B cell (primary cell): ENCODE measurements around the gene LCE2B. TPM values are rescaled to one million over a fixed set of nuclear protein-coding genes. Genes with fewer than 3 reads are reported as not detected.

Experiments used
- ATAC-seq: fragments of 200-7000 bp; cut with Tn5 transposase; one replicate; pipeline ENCODE4 v1.10.0; 2021; ENCODE audit warnings: low read depth, mild to moderate bottlenecking, moderate number of reproducible peaks, moderate library complexity
- CTCF ChIA-PET: fragments of 350-600 bp; sonication (Branson Sonifier 250); formaldehyde crosslinking; loops from one replicate; lab custom pipeline; 2021; ENCODE audit warnings: antibody characterized with exemption, inconsistent platforms; lab: Charles Lee
- POLR2A ChIA-PET: fragments of 350-600 bp; sonication (Branson Sonifier 250); formaldehyde crosslinking; loops from one replicate; lab custom pipeline; 2021; ENCODE audit warnings: antibody characterized with exemption; lab: Charles Lee
- DNase-seq: peaks from one replicate; pipeline ENCODE4 v3.0.0; 2013
- H2AFZ ChIP-seq: 2 replicates; pipeline ENCODE4 v1.6.1; 2012; ENCODE audit warnings: mild to moderate bottlenecking, low read depth, low read length; ENCODE audit not compliant: insufficient read depth, poor library complexity, severe bottlenecking
- H3K27ac ChIP-seq, 2 donors: 1 replicate in 1 of 2; 2 replicates in 1 of 2; pipeline ENCODE4 v1.5.1; 2012 to 2013; ENCODE audit warnings: low read length in 2 of 2, mild to moderate bottlenecking in 2 of 2, moderate library complexity in 1 of 2
- H3K27me3 ChIP-seq, 4 experiments: fragments of 200-600 bp in 1 of 4; sonication (generic) in 1 of 4; replicated peaks in 1 of 4; 1 replicate in 2 of 4; 2 replicates in 2 of 4; pipeline versions ENCODE4 v1.6.1 to v1.7.0; 2013 to 2016; ENCODE audit warnings: low read length in 3 of 4, mild to moderate bottlenecking in 2 of 4, mixed read lengths in 1 of 4, moderate library complexity in 1 of 4; ENCODE audit not compliant: insufficient read depth in 4 of 4, control insufficient read depth in 3 of 4; ENCODE audit errors: control extremely low read depth in 1 of 4
- H3K36me3 ChIP-seq, 2 experiments: replicated peaks in 1 of 2; 1 replicate in 1 of 2; 2 replicates in 1 of 2; pipeline versions ENCODE4 v1.6.1 to v1.7.1; 2013; ENCODE audit warnings: low read length in 1 of 2; ENCODE audit not compliant: insufficient read depth in 2 of 2, control insufficient read depth in 1 of 2; ENCODE audit errors: control extremely low read depth in 1 of 2, extremely low read depth in 1 of 2
- H3K4me1 ChIP-seq, 2 donors: fragments of 200-600 bp in 1 of 2; sonication (generic) in 1 of 2; 1 replicate in 1 of 2; 2 replicates in 1 of 2; pipeline versions ENCODE4 v1.5.1 to v1.6.1; 2013 to 2017; ENCODE audit warnings: low read length in 2 of 2; ENCODE audit not compliant: control insufficient read depth in 2 of 2, insufficient read depth in 2 of 2
- H3K4me2 ChIP-seq: replicated peaks from 2 replicates; pipeline ENCODE3; 2012; ENCODE audit warnings: mild to moderate bottlenecking, low read depth, low read length; ENCODE audit not compliant: poor library complexity, severe bottlenecking
- H3K4me3 ChIP-seq, 5 experiments: fragments of 200-600 bp in 1 of 5; sonication (generic) in 1 of 5; 1 replicate in 3 of 5; 2 replicates in 2 of 5; pipeline versions ENCODE4 v1.5.1 to v1.7.0; 2011 to 2016; ENCODE audit warnings: low read length in 4 of 5, mild to moderate bottlenecking in 4 of 5, low read depth in 2 of 5, control low read depth in 1 of 5, moderate library complexity in 1 of 5; ENCODE audit not compliant: insufficient read depth in 1 of 5; ENCODE audit errors: control extremely low read depth in 1 of 5, extremely low read depth in 1 of 5
- H3K79me2 ChIP-seq: fragments of 200-600 bp; sonication (generic); one replicate; pipeline ENCODE4 v1.6.0; 2016; ENCODE audit warnings: low read length; ENCODE audit not compliant: control insufficient read depth, insufficient read depth
- H3K9ac ChIP-seq: fragments of 200-600 bp; sonication (generic); 2 replicates; pipeline ENCODE4 v1.6.1; 2017; ENCODE audit warnings: mild to moderate bottlenecking, low read length, moderate library complexity
- H3K9me3 ChIP-seq, 3 donors: one replicate each; pipeline versions ENCODE4 v1.6.1 to v1.7.1; 2013; ENCODE audit warnings: low read length in 2 of 3; ENCODE audit not compliant: control insufficient read depth in 2 of 3, insufficient read depth in 1 of 3; ENCODE audit errors: control extremely low read depth in 1 of 3
- H4K20me1 ChIP-seq: 2 replicates; pipeline ENCODE4 v1.6.0; 2012; ENCODE audit warnings: mild to moderate bottlenecking, low read length; ENCODE audit not compliant: insufficient read depth, control insufficient read depth, poor library complexity, severe bottlenecking
- H3K27ac Mint-ChIP-seq: one replicate; pipeline ENCODE4 v1.8.0; 2021; ENCODE audit warnings: mixed read lengths
- H3K27me3 Mint-ChIP-seq: one replicate; pipeline ENCODE4 v1.8.0; 2021; ENCODE audit warnings: mixed read lengths
- H3K4me1 Mint-ChIP-seq: one replicate; pipeline ENCODE4 v1.8.0; 2021; ENCODE audit warnings: mixed read lengths
- H3K4me3 Mint-ChIP-seq: one replicate; pipeline ENCODE4 v1.8.0; 2021; ENCODE audit warnings: mixed read lengths
- H3K9me3 Mint-ChIP-seq: one replicate; pipeline ENCODE4 v1.8.0; 2022; ENCODE audit warnings: mixed read lengths; ENCODE audit not compliant: insufficient read depth
- EZH2 ChIP-seq: IDR thresholded peaks from 2 replicates; pipeline ENCODE4 v1.6.1; 2012; ENCODE audit warnings: borderline replicate concordance, low read depth, mild to moderate bottlenecking, moderate library complexity, low read length; ENCODE audit not compliant: insufficient read depth, poor library complexity, severe bottlenecking
- WGBS: methylation state at CpG from one replicate; pipeline ENCODE4 v1.1.5; 2013; ENCODE audit warnings: missing lambda C conversion rate; ENCODE audit not compliant: insufficient coverage; 5-methylcytosine and 5-hydroxymethylcytosine counted together
- intact Hi-C: fragments of 100-400 bp; cut with micrococcal nuclease; formaldehyde crosslinking; loops from one replicate; pipeline ENCODE4 v1.10.0; 2022
- polyA plus RNA-seq: library from polyadenylated mRNA; depleted of rRNA; stranded (reverse); fragments of >200 nt; gene quantifications from 2 replicates; pipeline ENCODE4 v1.2.3, GENCODE V29; 2012
- total RNA-seq, 2 donors: library from RNA; stranded (reverse); fragments of 120-200 nt in 1 of 2; gene quantifications; 1 replicate in 1 of 2; 2 replicates in 1 of 2; pipeline versions ENCODE4 v1.2.3 to v1.2.4, GENCODE V29; 2013 to 2022
- TF ChIP-seq, protein P1 (sequence below): fragments of 200-600 bp; IDR thresholded peaks from one replicate; pipeline ENCODE4 v1.8.0; 2022; ENCODE audit warnings: antibody characterized with exemption, mild to moderate bottlenecking

The LCE2B gene
- total and polyA plus RNA-seq, 2 donors (not counting 1 experiment from before 2014, with no cell fraction given) = not detected

- H3K4me3 ChIP-seq = no peak overlapping the region
- no peaks in the 10 kb centered on the region for H3K79me2 ChIP-seq
- intact Hi-C loops = no loop called here
- Mint-ChIP-seq H3K27ac (no peak overlapping the region), H3K4me1 (no peaks in the 10 kb centered on the region), H3K4me3 (no peak overlapping the region), H3K9me3 (no peaks in the 10 kb centered on the region), H3K27me3 (peaks cover 17% of the 10 kb centered on the region)
- ATAC-seq (no peak), DNase-seq (no peak)
- peaks cover 0 to 2% (median 0%) of the 10 kb centered on the region in 4 experiments for H3K27me3 ChIP-seq
- H3K9me3 ChIP-seq = no peaks in the 10 kb centered on the region
- no peak overlapping the region for H3K4me2 ChIP-seq
- no peak overlapping the region for H3K9ac ChIP-seq
- ChIA-PET CTCF (no interaction called here), POLR2A (no interaction called here)
- no peaks in the 10 kb centered on the region for H4K20me1 ChIP-seq
- no peak overlapping the region for H3K27ac ChIP-seq
- TF ChIP-seq EZH2 = no peak
- TF ChIP-seq, protein P1, sequence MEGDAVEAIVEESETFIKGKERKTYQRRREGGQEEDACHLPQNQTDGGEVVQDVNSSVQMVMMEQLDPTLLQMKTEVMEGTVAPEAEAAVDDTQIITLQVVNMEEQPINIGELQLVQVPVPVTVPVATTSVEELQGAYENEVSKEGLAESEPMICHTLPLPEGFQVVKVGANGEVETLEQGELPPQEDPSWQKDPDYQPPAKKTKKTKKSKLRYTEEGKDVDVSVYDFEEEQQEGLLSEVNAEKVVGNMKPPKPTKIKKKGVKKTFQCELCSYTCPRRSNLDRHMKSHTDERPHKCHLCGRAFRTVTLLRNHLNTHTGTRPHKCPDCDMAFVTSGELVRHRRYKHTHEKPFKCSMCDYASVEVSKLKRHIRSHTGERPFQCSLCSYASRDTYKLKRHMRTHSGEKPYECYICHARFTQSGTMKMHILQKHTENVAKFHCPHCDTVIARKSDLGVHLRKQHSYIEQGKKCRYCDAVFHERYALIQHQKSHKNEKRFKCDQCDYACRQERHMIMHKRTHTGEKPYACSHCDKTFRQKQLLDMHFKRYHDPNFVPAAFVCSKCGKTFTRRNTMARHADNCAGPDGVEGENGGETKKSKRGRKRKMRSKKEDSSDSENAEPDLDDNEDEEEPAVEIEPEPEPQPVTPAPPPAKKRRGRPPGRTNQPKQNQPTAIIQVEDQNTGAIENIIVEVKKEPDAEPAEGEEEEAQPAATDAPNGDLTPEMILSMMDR = no peak
- H2AFZ ChIP-seq = no peak overlapping the region
- H3K4me1 ChIP-seq = no peaks in the 10 kb centered on the region
- H3K36me3 ChIP-seq = no peaks in the 10 kb centered on the region
Measured at GRCh38 chr1:152683846-152684245, 2.1 kb upstream of the LCE2B start.

DNA sequence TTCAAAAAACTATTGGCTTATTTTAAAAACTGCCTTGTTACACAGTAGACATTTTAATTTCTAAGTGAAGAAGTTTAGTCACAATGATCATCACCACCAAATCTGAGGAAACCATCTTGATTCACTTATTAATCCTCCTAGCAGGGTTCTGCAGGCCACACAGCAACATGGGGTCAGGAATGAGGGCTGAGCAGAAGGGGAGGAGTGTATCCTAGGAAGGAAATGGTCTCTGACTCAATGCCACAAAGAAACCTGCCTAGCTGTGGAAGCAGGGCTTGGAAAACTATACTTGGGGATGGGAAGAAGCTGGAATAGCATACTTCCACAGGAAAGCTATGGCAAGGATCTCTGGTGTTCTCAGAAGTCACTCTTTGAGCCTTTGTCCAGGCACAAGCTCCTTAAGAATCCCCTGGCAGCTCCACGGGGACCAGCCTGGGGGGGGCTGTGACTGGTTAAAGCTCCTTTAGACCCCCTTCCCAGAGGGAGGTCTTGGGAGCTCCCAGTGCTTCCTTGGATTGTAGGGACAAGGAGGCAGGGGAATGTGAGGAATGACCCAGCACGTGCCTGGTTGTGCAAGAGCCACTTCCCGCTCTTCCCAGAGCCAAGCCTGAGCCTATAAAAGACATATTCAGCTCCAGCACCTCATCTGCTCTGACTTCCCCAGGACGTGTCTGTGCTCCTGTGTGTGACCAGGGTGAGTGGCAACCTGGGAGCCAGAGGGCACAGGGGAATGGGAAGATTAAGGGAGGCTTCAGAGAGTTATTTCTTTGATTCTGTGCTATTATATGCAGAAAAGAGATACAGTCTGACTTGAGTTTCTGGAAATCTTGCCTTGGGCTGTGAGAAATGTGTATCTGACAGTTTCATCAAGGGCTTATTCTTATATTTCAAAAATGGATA is 12.0 kb downstream of the LCE2B start, which contains the start of gene LCE2A:
Gene LCE2A (plus strand): TSS at position 645 of the 900 bp plus-strand sequence. CDS start 557 bp downstream, outside the sequence.
- no peak within 1 kb of the TSS for H3K4me2 ChIP-seq
- Mint-ChIP-seq H3K4me3 (no peak within 1 kb of the TSS), H3K4me1 (no peaks in the 10 kb centered on the region), H3K27me3 (no peaks in the 10 kb centered on the region), H3K27ac (no peak within 1 kb of the TSS), H3K9me3 (no peaks in the 10 kb centered on the region)
- POLR2A ChIA-PET = no interaction called here
- TF ChIP-seq, protein P1 = no peak
- no peaks in the 10 kb centered on the region for H4K20me1 ChIP-seq
- no peak within 1 kb of the TSS for H3K9ac ChIP-seq
- 61% methylated on average over 4 of the region's 4 CpGs for WGBS
- H2AFZ ChIP-seq = no peak within 1 kb of the TSS
- H3K27me3 ChIP-seq = peaks cover 0 to 2% (median 0%) of the 10 kb centered on the region in 4 experiments
- intact Hi-C loops = no loop called here
- H3K36me3 ChIP-seq = no peaks in the 10 kb centered on the region
- CTCF ChIA-PET = no interaction called here
- H3K27ac ChIP-seq = no peak within 1 kb of the TSS
- no peaks in the 10 kb centered on the region for H3K9me3 ChIP-seq
- no peak within 1 kb of the TSS for H3K4me3 ChIP-seq
- no peaks in the 10 kb centered on the region for H3K79me2 ChIP-seq
- ATAC-seq (no peak), DNase-seq (no peak)
- H3K4me1 ChIP-seq = no peaks in the 10 kb centered on the region
